GM12878 (cell line): Measurements from ENCODE around the gene SPOP. TPM values are rescaled to one million over a fixed set of nuclear protein-coding genes. Genes with fewer than 3 reads are reported as not detected.

Experiments
- EGR1 ChIP-seq, 2 experiments: IDR thresholded peaks; 1 replicate in 1 of 2; 2 replicates in 1 of 2; pipeline ENCODE4 v1.6.1; 2011 to 2012; ENCODE audit warnings: low read depth in 2 of 2, low read length in 2 of 2, borderline replicate concordance in 1 of 2, mild to moderate bottlenecking in 1 of 2, moderate library complexity in 1 of 2
- FOXM1 ChIP-seq: IDR thresholded peaks from 2 replicates; pipeline ENCODE4 v1.6.1; 2012; ENCODE audit warnings: low read depth, mild to moderate bottlenecking, inconsistent platforms, low read length, moderate library complexity
- GATAD2B ChIP-seq: fragments of 450-650 bp; conservative IDR thresholded peaks from 2 replicates; pipeline ENCODE4 v1.6.1; 2017; ENCODE audit warnings: low read depth, mild to moderate bottlenecking, moderate library complexity
- HSF1 ChIP-seq: fragments of 150-350 bp; IDR thresholded peaks from 2 replicates; pipeline ENCODE4 v1.6.1; 2014; ENCODE audit warnings: mild to moderate bottlenecking, low read depth, low read length
- KLF5 ChIP-seq: fragments of 450-650 bp; IDR thresholded peaks from 2 replicates; pipeline ENCODE4 v1.6.1; 2014; ENCODE audit warnings: mild to moderate bottlenecking; ENCODE audit not compliant: partially characterized antibody
- MTA3 ChIP-seq: IDR thresholded peaks from 2 replicates; pipeline ENCODE4 v1.6.1; 2012; ENCODE audit warnings: low read length, inconsistent platforms, borderline replicate concordance
- MYB ChIP-seq: fragments of 150-350 bp; IDR thresholded peaks from 2 replicates; pipeline ENCODE4 v1.6.1; 2014; ENCODE audit warnings: mild to moderate bottlenecking, low read depth, low read length, borderline replicate concordance
- MYC ChIP-seq: IDR thresholded peaks from 2 replicates; pipeline ENCODE4 v1.6.1; 2011; ENCODE audit warnings: mild to moderate bottlenecking, low read length, moderate library complexity, inconsistent platforms; ENCODE audit not compliant: insufficient read depth, insufficient replicate concordance, insufficient read length, severe bottlenecking
- RELB ChIP-seq: fragments of 450-650 bp; IDR thresholded peaks from 2 replicates; pipeline ENCODE4 v1.6.1; 2017; ENCODE audit warnings: low read depth, mild to moderate bottlenecking, moderate library complexity
- SIN3A ChIP-seq: IDR thresholded peaks from 2 replicates; pipeline ENCODE4 v1.6.1; 2012; ENCODE audit warnings: low read depth, low read length, improper control_type of control experiment
- SMC3 ChIP-seq: IDR thresholded peaks from 2 replicates; pipeline ENCODE4 v1.6.1; 2011; ENCODE audit warnings: low read length, improper control_type of control experiment, borderline replicate concordance
- TCF12 ChIP-seq: IDR thresholded peaks from 2 replicates; pipeline ENCODE4 v1.6.1; 2011; ENCODE audit warnings: low read depth, mild to moderate bottlenecking, low read length
- TCF7 ChIP-seq: IDR thresholded peaks from 2 replicates; pipeline ENCODE4 v1.6.1; 2014; ENCODE audit warnings: antibody characterized with exemption, borderline replicate concordance
- ZNF274 ChIP-seq: IDR thresholded peaks from one replicate; pipeline ENCODE4 v1.8.0; 2011; ENCODE audit not compliant: insufficient read length, insufficient read depth
- ZNF622 ChIP-seq: fragments of 450-650 bp; IDR thresholded peaks from 2 replicates; pipeline ENCODE4 v1.6.1; 2017; ENCODE audit warnings: mild to moderate bottlenecking, inconsistent platforms
- polyA plus RNA-seq, 11 experiments: library from polyadenylated mRNA; depleted of rRNA in 4 of 11; unstranded in 6 of 11; stranded (reverse) in 5 of 11; fragments of >200 nt; fragmentation: Nextera tagmentation in 4 of 11; fragmentation: Illumina TruSeq in 1 of 11; extraction: Ambion mirVana in 4 of 11; extraction: Trizol in 1 of 11; gene quantifications; 1 replicate in 1 of 11; 2 replicates in 10 of 11; pipeline versions ENCODE4 v1.2.1 to v1.2.3, GENCODE V29; 2011 to 2016; ENCODE audit warnings: inconsistent platforms in 2 of 11, missing spikeins in 2 of 11, low read depth in 1 of 11
- total RNA-seq, 4 experiments: library from RNA; depleted of rRNA in 3 of 4; stranded (reverse); fragments of >200 nt in 3 of 4; fragmentation: Illumina TruSeq in 1 of 4; extraction: Trizol in 1 of 4; gene quantifications; 2 replicates each; pipeline versions ENCODE4 v1.2.1 to v1.2.3, GENCODE V29; 2013 to 2021
- TF ChIP-seq, protein P1 (sequence below): fragments of 450-650 bp; formaldehyde crosslinking; IDR thresholded peaks from 2 replicates; pipeline ENCODE4 v1.4.0; 2022; ENCODE audit warnings: mild to moderate bottlenecking, moderate library complexity
- TF ChIP-seq, protein P2 (sequence below): IDR thresholded peaks from 2 replicates; pipeline ENCODE4 v1.6.1; 2012; ENCODE audit warnings: low read length, inconsistent platforms
- TF ChIP-seq, protein P3 (sequence below): fragments of 450-650 bp; conservative IDR thresholded peaks from 2 replicates; pipeline ENCODE4 v1.6.1; 2017; ENCODE audit warnings: mild to moderate bottlenecking, moderate library complexity

SPOP gene
- total and polyA plus RNA-seq, 10 of the 15 experiments (the other 5 are each of a cell fraction or from before 2014, with no cell fraction given): 35.1 to 80.4 (median 44.7) TPM

GRCh38 chr17:49696233-49696761, 18.4 kb upstream of the SPOP start (continued):
- TF ChIP-seq MYC: no peak
- no peak for TF ChIP-seq TCF7
- no peak; the same call in none of the 2 replicates for TF ChIP-seq GATAD2B
- TF ChIP-seq, protein P1, sequence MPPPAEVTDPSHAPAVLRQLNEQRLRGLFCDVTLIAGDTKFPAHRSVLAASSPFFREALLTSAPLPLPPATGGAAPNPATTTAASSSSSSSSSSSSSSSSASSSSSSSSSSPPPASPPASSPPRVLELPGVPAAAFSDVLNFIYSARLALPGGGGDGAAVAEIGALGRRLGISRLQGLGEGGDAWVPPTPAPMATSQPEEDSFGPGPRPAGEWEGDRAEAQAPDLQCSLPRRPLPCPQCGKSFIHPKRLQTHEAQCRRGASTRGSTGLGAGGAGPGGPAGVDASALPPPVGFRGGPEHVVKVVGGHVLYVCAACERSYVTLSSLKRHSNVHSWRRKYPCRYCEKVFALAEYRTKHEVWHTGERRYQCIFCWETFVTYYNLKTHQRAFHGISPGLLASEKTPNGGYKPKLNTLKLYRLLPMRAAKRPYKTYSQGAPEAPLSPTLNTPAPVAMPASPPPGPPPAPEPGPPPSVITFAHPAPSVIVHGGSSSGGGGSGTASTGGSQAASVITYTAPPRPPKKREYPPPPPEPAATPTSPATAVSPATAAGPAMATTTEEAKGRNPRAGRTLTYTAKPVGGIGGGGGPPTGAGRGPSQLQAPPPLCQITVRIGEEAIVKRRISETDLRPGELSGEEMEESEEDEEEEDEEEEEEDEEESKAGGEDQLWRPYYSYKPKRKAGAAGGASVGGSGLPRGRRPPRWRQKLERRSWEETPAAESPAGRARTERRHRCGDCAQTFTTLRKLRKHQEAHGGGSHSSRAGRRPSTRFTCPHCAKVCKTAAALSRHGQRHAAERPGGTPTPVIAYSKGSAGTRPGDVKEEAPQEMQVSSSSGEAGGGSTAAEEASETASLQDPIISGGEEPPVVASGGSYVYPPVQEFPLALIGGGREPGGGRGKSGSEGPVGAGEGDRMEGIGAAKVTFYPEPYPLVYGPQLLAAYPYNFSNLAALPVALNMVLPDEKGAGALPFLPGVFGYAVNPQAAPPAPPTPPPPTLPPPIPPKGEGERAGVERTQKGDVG: no peak
- TF ChIP-seq ZNF622: no peak
- TF ChIP-seq MTA3: peak; percentile 86; the same call in 1 of the 2 replicates
- TF ChIP-seq, protein P2, sequence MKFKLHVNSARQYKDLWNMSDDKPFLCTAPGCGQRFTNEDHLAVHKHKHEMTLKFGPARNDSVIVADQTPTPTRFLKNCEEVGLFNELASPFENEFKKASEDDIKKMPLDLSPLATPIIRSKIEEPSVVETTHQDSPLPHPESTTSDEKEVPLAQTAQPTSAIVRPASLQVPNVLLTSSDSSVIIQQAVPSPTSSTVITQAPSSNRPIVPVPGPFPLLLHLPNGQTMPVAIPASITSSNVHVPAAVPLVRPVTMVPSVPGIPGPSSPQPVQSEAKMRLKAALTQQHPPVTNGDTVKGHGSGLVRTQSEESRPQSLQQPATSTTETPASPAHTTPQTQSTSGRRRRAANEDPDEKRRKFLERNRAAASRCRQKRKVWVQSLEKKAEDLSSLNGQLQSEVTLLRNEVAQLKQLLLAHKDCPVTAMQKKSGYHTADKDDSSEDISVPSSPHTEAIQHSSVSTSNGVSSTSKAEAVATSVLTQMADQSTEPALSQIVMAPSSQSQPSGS: peak; percentile 65; the same call in 1 of the 2 replicates
- TF ChIP-seq, protein P3, sequence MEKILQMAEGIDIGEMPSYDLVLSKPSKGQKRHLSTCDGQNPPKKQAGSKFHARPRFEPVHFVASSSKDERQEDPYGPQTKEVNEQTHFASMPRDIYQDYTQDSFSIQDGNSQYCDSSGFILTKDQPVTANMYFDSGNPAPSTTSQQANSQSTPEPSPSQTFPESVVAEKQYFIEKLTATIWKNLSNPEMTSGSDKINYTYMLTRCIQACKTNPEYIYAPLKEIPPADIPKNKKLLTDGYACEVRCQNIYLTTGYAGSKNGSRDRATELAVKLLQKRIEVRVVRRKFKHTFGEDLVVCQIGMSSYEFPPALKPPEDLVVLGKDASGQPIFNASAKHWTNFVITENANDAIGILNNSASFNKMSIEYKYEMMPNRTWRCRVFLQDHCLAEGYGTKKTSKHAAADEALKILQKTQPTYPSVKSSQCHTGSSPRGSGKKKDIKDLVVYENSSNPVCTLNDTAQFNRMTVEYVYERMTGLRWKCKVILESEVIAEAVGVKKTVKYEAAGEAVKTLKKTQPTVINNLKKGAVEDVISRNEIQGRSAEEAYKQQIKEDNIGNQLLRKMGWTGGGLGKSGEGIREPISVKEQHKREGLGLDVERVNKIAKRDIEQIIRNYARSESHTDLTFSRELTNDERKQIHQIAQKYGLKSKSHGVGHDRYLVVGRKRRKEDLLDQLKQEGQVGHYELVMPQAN: no peak
- no peak for TF ChIP-seq SMC3
- 0 out of 2 replicates have a peak, but pooled peaks have one; percentile 57 for TF ChIP-seq FOXM1
- TF ChIP-seq RELB: peak; percentile 91
- peak; percentile 20; the same call in 1 of the 2 replicates for TF ChIP-seq TCF12
- no peak for TF ChIP-seq MYB
- TF ChIP-seq EGR1 (IDR thresholded peaks at IDR 0.05; ENCODE audit: borderline replicate concordance in 1 of 2, low read depth in 2 of 2, low read length in 2 of 2): peak in 1 of 2 experiments; percentile 79; a peak in 1 of 3 replicates
- no peak for TF ChIP-seq ZNF274
- TF ChIP-seq HSF1: no peak
- no peak for TF ChIP-seq KLF5
- TF ChIP-seq SIN3A: 0 out of 2 replicates have a peak, but pooled peaks have one; percentile 7
